CD4-positive, alpha-beta memory T cell (primary cell): ENCODE results near the gene FIBCD1. TPM values are rescaled to one million over a fixed set of nuclear protein-coding genes. Genes with fewer than 3 reads are reported as not detected.

Experiments
- CTCF ChIA-PET: fragments of 350-600 bp; sonication (Branson Sonifier 250); formaldehyde crosslinking; loops from one replicate; lab custom pipeline; 2021; ENCODE audit warnings: inconsistent platforms; ENCODE audit not compliant: partially characterized antibody; lab: Charles Lee
- POLR2A ChIA-PET: fragments of 350-600 bp; sonication (Branson Sonifier 250); formaldehyde crosslinking; loops from one replicate; lab custom pipeline; 2021; ENCODE audit not compliant: partially characterized antibody; lab: Charles Lee
- DNase-seq, 5 donors: peaks; one replicate each; pipeline versions ENCODE4 v3.0.0 to v3.0.0-alpha.2; 2020 to 2022; ENCODE audit warnings: mixed read lengths in 1 of 5
- H3K27ac ChIP-seq: one replicate; pipeline ENCODE4 v1.7.0; 2013; ENCODE audit warnings: low read depth, low read length
- H3K27me3 ChIP-seq: 2 replicates; pipeline ENCODE4 v1.7.0; 2013; ENCODE audit warnings: mild to moderate bottlenecking, low read length, moderate library complexity; ENCODE audit not compliant: insufficient read depth
- H3K36me3 ChIP-seq: 2 replicates; pipeline ENCODE4 v1.7.0; 2013; ENCODE audit warnings: mild to moderate bottlenecking, low read length, moderate library complexity; ENCODE audit not compliant: insufficient read depth
- H3K4me1 ChIP-seq: 2 replicates; pipeline ENCODE4 v1.7.0; 2013; ENCODE audit warnings: mild to moderate bottlenecking, low read length, moderate library complexity; ENCODE audit not compliant: insufficient read depth
- H3K4me3 ChIP-seq, 2 donors: one replicate each; pipeline ENCODE4 v1.7.0; 2013; ENCODE audit warnings: low read length in 2 of 2, mild to moderate bottlenecking in 1 of 2
- H3K9me3 ChIP-seq, 2 donors: one replicate each; pipeline ENCODE4 v1.7.0; 2013; ENCODE audit warnings: low read length in 2 of 2, control low read depth in 1 of 2; ENCODE audit not compliant: control insufficient read depth in 1 of 2
- H3K27ac Mint-ChIP-seq, 7 donors: one replicate each; pipeline ENCODE4 v1.8.0; 2020 to 2021; ENCODE audit warnings: mixed read lengths in 7 of 7, mild to moderate bottlenecking in 6 of 7, inconsistent platforms in 3 of 7, moderate library complexity in 3 of 7
- H3K27me3 Mint-ChIP-seq, 2 donors: one replicate each; pipeline ENCODE4 v1.8.0; 2020 to 2021; ENCODE audit warnings: mixed read lengths in 2 of 2
- H3K36me3 Mint-ChIP-seq, 2 donors: one replicate each; pipeline ENCODE4 v1.8.0; 2020 to 2021; ENCODE audit warnings: mixed read lengths in 2 of 2, inconsistent platforms in 1 of 2, mild to moderate bottlenecking in 1 of 2
- H3K4me1 Mint-ChIP-seq, 4 donors: one replicate each; pipeline ENCODE4 v1.8.0; 2020 to 2021; ENCODE audit warnings: mixed read lengths in 4 of 4, mild to moderate bottlenecking in 1 of 4
- H3K4me3 Mint-ChIP-seq, 8 donors: one replicate each; pipeline ENCODE4 v1.8.0; 2020 to 2021; ENCODE audit warnings: mixed read lengths in 8 of 8, mild to moderate bottlenecking in 7 of 8, moderate library complexity in 6 of 8, inconsistent platforms in 3 of 8
- H3K9me3 Mint-ChIP-seq, 8 donors: one replicate each; pipeline ENCODE4 v1.8.0; 2020 to 2021; ENCODE audit warnings: mixed read lengths in 8 of 8, mild to moderate bottlenecking in 5 of 8, inconsistent platforms in 3 of 8, moderate library complexity in 1 of 8
- intact Hi-C: fragments of 100-400 bp; cut with micrococcal nuclease; formaldehyde crosslinking; loops from one replicate; pipeline ENCODE4 v1.15.1; 2023
- polyA plus RNA-seq, 2 donors: library from polyadenylated mRNA; unstranded; fragments of 300-500 nt; fragmentation: Illumina TruSeq; gene quantifications; one replicate each; pipeline ENCODE4 v1.2.3, GENCODE V29; 2021
- total RNA-seq, 2 experiments: library from RNA; stranded (reverse); gene quantifications; one replicate each; pipeline ENCODE4 v1.2.3, GENCODE V29; 2021

FIBCD1 gene
- total and polyA plus RNA-seq, 4 experiments from 2014 or later = not detected

DNA sequence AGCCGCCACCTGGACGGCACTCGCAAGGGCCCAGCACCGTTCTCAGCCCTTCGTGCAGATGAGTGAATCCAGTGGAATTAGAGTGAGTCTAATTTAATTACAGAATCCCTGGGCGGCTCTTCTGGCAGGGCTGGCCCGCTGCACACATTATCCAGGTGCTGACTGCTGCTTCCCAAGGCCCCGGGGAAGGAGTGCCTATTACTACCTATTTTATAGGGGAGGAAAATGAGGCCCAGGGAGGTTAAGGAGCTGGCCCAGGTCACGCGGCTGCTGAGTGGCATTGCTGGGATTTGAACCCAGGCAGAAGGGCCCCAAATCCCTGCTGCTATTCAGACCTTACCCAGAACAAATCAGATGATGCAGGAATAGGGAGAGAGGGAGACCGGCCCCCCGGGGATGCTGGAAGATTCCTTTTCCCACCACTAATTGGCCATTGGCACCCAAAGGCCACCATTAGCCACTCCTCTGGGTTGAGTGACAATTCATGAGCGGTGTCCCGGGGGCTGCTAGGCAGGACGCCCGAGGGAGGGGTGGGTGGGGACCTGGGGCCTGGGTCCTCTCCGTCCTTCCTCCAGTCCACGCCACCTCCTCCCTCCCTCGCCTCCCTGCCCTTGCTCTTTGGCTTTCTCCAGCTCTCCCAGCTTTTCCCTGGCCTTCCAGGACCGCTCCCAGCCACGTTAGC lies 32.2 kb downstream of the FIBCD1 start:
- Mint-ChIP-seq H3K9me3 (no peaks in the 10 kb centered on the region), H3K27ac (peak overlapping the region in 1 of 7 donors; percentile 45), H3K4me3 (no peak overlapping the region), H3K36me3 (no peaks in the 10 kb centered on the region), H3K4me1 (peaks cover 0 to 4% (median 0%) of the 10 kb centered on the region in 4 donors), H3K27me3 (peaks cover 1 to 2% of the 10 kb centered on the region in 2 donors)
- Histone ChIP-seq H3K27me3 (no peaks in the 10 kb centered on the region), H3K27ac (no peak overlapping the region), H3K4me3 (no peak overlapping the region), H3K4me1 (no peaks in the 10 kb centered on the region), H3K36me3 (no peaks in the 10 kb centered on the region), H3K9me3 (no peaks in the 10 kb centered on the region)
- ChIA-PET POLR2A (no interaction called here), CTCF (no interaction called here)
- DNase-seq = peak in 1 of 5 donors; percentile 8
- intact Hi-C loops = no loop called here

DNA sequence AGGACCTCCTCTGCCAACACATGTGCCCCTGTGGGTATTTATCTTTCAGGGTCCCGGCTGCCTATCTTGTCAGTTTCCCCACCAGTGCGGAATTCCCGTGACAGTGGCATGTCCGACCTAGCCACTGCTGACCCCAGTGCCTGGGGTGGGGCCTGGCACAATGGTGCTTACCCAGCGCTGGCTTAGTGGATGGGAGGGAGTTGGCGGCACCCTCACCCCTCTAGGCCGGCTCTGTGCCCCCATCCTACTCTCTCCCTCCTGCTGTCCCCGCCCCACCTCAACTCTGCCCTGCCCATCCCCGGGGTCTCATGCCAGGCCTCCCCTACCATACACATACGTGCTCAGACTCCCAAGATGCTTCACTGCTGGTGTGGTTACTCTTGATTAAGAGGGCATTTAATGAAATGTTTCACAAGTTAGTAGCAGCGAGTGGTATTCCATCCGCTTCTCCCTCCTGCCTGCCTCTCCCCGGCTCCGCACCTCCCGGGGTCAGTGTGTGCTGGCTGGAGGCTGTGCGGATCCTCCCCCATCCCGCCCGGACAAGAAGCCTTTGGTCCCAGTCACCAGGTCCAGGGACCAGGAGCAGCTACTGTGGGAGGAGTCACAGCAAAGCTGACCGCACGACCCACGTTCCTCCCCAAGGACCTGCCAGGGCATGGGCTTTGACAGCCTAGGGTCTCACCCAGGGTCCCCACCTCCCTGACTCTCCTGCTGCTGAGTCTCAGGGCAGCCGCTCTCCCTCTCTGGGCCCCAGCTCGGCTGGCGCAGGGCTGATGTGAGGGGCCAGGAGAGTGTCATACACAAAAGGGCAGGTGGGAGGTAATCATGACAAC lies 32.9 kb downstream of the FIBCD1 start:
- peaks cover 1 to 2% of the 10 kb centered on the region in 2 donors for H3K27me3 Mint-ChIP-seq
- no peak overlapping the region for H3K4me3 Mint-ChIP-seq
- no peaks in the 10 kb centered on the region for H3K36me3 ChIP-seq
- peak in 1 of 5 donors; percentile 12 for DNase-seq
- POLR2A ChIA-PET = no interaction called here
- no peaks in the 10 kb centered on the region for H3K27me3 ChIP-seq
- H3K27ac ChIP-seq = no peak overlapping the region
- intact Hi-C loops = no loop called here
- H3K27ac Mint-ChIP-seq = no peak overlapping the region
- no peaks in the 10 kb centered on the region for H3K9me3 Mint-ChIP-seq
- H3K4me1 ChIP-seq = no peaks in the 10 kb centered on the region
- no peak overlapping the region for H3K4me3 ChIP-seq
- peaks cover 0 to 4% (median 0%) of the 10 kb centered on the region in 4 donors for H3K4me1 Mint-ChIP-seq
- no peaks in the 10 kb centered on the region for H3K36me3 Mint-ChIP-seq
- CTCF ChIA-PET = no interaction called here
- H3K9me3 ChIP-seq = no peaks in the 10 kb centered on the region

- Mint-ChIP-seq H3K9me3 (no peaks in the 10 kb centered on the region), H3K36me3 (no peaks in the 10 kb centered on the region), H3K27ac (no peak overlapping the region), H3K4me1 (no peaks in the 10 kb centered on the region), H3K4me3 (no peak overlapping the region), H3K27me3 (peaks cover 1 to 2% of the 10 kb centered on the region in 2 donors)
- Histone ChIP-seq H3K27ac (no peak overlapping the region), H3K27me3 (no peaks in the 10 kb centered on the region), H3K36me3 (no peaks in the 10 kb centered on the region), H3K9me3 (no peaks in the 10 kb centered on the region), H3K4me3 (no peak overlapping the region), H3K4me1 (no peaks in the 10 kb centered on the region)
- no peak for DNase-seq
- intact Hi-C loops = no loop called here
- POLR2A ChIA-PET = no interaction called here
- CTCF ChIA-PET = interaction anchor here (0.5 kb wide), 1 partner anchor 37 kb away, joined by 3 read pairs; no protein-coding TSS in a partner anchor
Observed at GRCh38 chr9:130905125-130905901, 33.7 kb downstream of the FIBCD1 start.

- H3K27me3 ChIP-seq = no peaks in the 10 kb centered on the region
- DNase-seq = peak in 1 of 5 donors; percentile 4
- H3K4me3 Mint-ChIP-seq = no peak overlapping the region
Observed at GRCh38 chr9:130904070-130905044, 34.7 kb downstream of the FIBCD1 start.

DNA sequence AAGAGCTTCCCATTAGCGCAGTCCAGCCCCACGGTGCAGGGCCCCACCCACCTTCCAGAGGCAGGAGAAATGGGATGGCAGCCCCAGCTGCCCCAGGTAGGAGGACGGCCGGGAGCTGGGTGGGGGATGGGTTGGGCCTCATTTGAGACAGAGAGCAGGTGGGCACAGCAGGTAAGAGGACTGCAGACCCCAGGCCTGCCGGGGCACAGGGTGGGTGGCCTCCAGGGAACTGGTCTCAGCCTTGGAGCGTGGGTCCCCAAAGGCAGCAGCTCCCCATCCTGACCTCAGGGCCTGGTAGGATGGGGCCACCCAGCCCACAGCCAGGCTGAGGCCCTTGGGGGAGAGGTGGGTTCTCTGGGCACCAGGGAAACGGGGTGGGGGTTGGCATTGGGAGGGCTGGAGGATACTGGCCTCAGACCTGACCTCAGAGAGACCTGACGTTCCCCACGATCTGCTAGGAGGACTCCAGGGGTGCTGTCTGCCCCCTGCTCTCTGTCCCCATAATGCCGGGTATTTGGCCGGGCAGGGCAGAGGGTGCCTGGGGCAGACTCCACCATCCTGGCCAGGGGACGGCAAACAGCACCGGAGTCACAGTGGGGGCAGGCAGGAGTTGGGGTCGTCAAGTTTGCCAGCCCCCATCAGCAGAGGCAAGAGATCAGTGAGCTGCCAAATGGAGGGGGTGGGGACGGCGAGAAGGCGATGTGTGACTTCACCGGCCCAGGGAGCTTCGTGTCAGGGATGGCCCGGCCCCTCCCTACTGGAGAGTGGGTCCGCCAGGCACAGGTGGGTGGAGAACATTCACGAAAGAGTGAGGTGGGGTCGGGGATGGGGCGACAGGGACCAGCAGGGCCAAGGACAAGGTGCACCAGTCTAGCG lies 35.6 kb downstream of the FIBCD1 start:
- no peaks in the 10 kb centered on the region for H3K27me3 ChIP-seq
- POLR2A ChIA-PET = no interaction called here

More at GRCh38 chr9:130904070-130905044, 34.7 kb downstream of the FIBCD1 start:
- H3K27ac ChIP-seq = no peak overlapping the region
- H3K4me1 ChIP-seq = no peaks in the 10 kb centered on the region
- peaks cover 1 to 2% of the 10 kb centered on the region in 2 donors for H3K27me3 Mint-ChIP-seq
- H3K9me3 Mint-ChIP-seq = no peaks in the 10 kb centered on the region
- no peak overlapping the region for H3K4me3 ChIP-seq
- H3K4me1 Mint-ChIP-seq = no peaks in the 10 kb centered on the region
- peak overlapping the region in 1 of 7 donors; percentile 29 for H3K27ac Mint-ChIP-seq
- POLR2A ChIA-PET = no interaction called here
- intact Hi-C loops = no loop called here
- no peaks in the 10 kb centered on the region for H3K36me3 Mint-ChIP-seq
- no peaks in the 10 kb centered on the region for H3K9me3 ChIP-seq
- CTCF ChIA-PET = no interaction called here
- no peaks in the 10 kb centered on the region for H3K36me3 ChIP-seq

More for the DNA sequence above, 35.6 kb downstream of the FIBCD1 start:
- CTCF ChIA-PET = no interaction called here
- H3K4me1 ChIP-seq = no peaks in the 10 kb centered on the region
- H3K27ac ChIP-seq = no peak overlapping the region
- Mint-ChIP-seq H3K9me3 (no peaks in the 10 kb centered on the region), H3K27me3 (peaks cover 1 to 2% of the 10 kb centered on the region in 2 donors), H3K36me3 (no peaks in the 10 kb centered on the region), H3K4me1 (no peaks in the 10 kb centered on the region), H3K27ac (peak overlapping the region in 1 of 7 donors; percentile 53), H3K4me3 (no peak overlapping the region)
- no peaks in the 10 kb centered on the region for H3K9me3 ChIP-seq
- peak in 1 of 5 donors; percentile 16 for DNase-seq
- no peak overlapping the region for H3K4me3 ChIP-seq
- H3K36me3 ChIP-seq = no peaks in the 10 kb centered on the region
- intact Hi-C loops = no loop called here
